Measurements from ENCODE around the gene RTRAF. TPM values are rescaled to one million over a fixed set of nuclear protein-coding genes. Genes with fewer than 3 reads are reported as not detected.

The RTRAF gene
- total RNA-seq, 1 donor from 2014 or later: 79.4 TPM

GRCh38 chr14:52048641-52049204, 59.4 kb downstream of the RTRAF start:
- no peak for DNase-seq (ENCODE audit: extremely low read depth, low read depth, low spot score)

- no peak for DNase-seq (ENCODE audit: extremely low read depth, low read depth, low spot score)
Measured at GRCh38 chr14:52049271-52049670, 59.9 kb downstream of the RTRAF start.

GRCh38 chr14:52049721-52050588, 60.6 kb downstream of the RTRAF start:
- DNase-seq (ENCODE audit: extremely low read depth, low read depth, low spot score): no peak

- no peak for DNase-seq (ENCODE audit: extremely low read depth, low read depth, low spot score)
Measured at GRCh38 chr14:52051251-52051650, 61.9 kb downstream of the RTRAF start.

GRCh38 chr14:52051871-52052270, 62.5 kb downstream of the RTRAF start:
- DNase-seq (ENCODE audit: extremely low read depth, low read depth, low spot score): no peak

GRCh38 chr14:52052288-52052943, 63.1 kb downstream of the RTRAF start:
- DNase-seq (ENCODE audit: extremely low read depth, low read depth, low spot score): no peak

GRCh38 chr14:52053044-52053443, 63.7 kb downstream of the RTRAF start:
- no peak for DNase-seq (ENCODE audit: extremely low read depth, low read depth, low spot score)

- DNase-seq (ENCODE audit: extremely low read depth, low read depth, low spot score): no peak
Measured at GRCh38 chr14:52054678-52055077, 65.3 kb downstream of the RTRAF start.

GRCh38 chr14:52055167-52055566, 65.8 kb downstream of the RTRAF start:
- DNase-seq (ENCODE audit: extremely low read depth, low read depth, low spot score): no peak

- DNase-seq (ENCODE audit: extremely low read depth, low read depth, low spot score): no peak
Measured at GRCh38 chr14:52058341-52058740, 69.0 kb downstream of the RTRAF start.

- no peak for DNase-seq (ENCODE audit: extremely low read depth, low read depth, low spot score)
Measured at GRCh38 chr14:52059649-52060048, 70.3 kb downstream of the RTRAF start.

GRCh38 chr14:52060080-52060479, 70.7 kb downstream of the RTRAF start:
- DNase-seq (ENCODE audit: extremely low read depth, low read depth, low spot score): no peak

Other genes with a start within 250 kb of the RTRAF start
- 29.8 and 40.8 TPM in 2 replicates for gene GNG2, start 128.9 kb upstream of the RTRAF start, total RNA-seq
- gene NID2, start 79.5 kb downstream of the RTRAF start, total RNA-seq: 45.3 and 189 TPM in 2 replicates

Measured in glomerular endothelial cell (primary cell).